Measurements from ENCODE around the gene TRMT11.
"Not testable (repeated sequence)": the region's sequence is repeated elsewhere in the genome, so short reads cannot be mapped to it uniquely, and the experiment has no call there.

The TRMT11 gene

DNA sequence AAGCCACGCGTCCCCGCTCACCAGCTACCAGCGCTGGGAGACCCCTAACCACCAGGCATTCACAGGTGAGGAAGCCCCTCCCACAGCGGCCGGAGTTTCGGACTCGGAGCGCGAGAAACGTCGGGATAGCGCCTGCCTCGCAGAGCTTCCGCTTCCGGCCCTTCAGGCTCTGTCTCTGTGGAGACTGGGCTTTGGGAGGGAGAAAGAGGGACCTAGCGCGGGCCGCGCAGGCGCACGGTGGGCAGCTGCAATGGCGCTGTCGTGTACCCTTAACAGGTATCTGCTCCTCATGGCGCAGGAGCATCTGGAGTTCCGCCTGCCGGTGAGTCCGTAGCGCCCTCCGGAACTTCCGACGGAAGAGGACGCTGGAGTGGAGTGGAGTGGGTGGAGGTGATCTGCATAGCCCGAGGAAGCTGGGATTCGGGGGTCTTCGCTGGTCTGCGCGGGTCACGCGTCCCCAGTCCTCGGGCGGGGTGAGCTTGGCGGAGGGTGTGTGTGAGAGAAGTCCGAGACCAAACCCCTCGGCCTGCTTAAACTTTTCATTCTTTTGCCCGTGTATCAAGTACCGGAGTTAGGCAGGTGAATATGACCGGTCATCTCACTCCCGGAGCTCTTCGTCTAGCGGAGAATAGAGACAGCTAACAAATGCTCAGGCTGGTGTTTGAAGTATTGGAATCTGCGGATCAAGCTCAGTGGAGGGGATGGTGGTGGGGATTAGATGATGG is at the start of gene TRMT11:
TSS of gene TRMT11 (plus strand) at position 240 of the 725 bp plus-strand sequence. CDS start at position 251, 11 bp downstream.
- peak; percentile 72 to 75 for DNase-seq (ENCODE audit: low read depth in 2 of 2)

DNA sequence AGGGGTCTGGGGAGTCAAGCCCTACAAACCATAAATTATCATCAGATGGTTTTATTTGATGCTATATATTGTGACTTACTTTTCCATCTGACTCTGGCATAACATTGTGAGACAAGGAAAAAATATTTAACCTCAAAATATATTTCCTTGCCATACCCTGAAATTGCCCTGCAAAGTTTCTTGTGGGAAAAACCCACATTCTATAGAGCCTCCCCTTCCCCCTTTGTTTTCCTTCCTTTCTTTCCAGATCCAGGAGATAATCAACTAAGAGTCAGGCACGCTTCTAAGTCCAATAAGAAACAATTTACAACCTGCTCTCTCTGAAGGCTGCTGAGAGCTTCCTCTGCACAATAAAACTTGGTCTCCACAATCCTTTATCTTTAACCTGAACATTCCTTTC is 47.3 kb upstream of the TRMT11 start:
- DNase-seq (ENCODE audit: low read depth in 2 of 2): no peak

DNA sequence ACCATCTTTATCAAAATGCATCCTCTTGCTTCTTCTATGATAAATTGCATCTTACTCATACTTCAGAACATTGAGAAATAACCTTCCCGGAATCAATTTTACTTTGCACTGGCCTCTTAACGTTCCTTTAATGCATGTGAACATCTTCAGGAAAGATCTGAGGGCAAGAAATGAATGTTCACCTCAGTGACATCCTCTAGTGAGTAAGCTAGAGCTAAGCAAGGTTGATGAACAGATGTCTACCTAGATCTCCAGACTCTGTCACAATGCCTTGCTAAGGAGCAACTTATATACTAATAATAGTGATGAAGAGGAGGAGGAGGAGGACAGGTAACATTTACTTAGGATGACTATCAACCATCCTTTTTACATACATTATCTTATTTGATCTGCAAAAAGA is 46.5 kb upstream of the TRMT11 start:
- no peak for DNase-seq (ENCODE audit: low read depth in 2 of 2)

DNA sequence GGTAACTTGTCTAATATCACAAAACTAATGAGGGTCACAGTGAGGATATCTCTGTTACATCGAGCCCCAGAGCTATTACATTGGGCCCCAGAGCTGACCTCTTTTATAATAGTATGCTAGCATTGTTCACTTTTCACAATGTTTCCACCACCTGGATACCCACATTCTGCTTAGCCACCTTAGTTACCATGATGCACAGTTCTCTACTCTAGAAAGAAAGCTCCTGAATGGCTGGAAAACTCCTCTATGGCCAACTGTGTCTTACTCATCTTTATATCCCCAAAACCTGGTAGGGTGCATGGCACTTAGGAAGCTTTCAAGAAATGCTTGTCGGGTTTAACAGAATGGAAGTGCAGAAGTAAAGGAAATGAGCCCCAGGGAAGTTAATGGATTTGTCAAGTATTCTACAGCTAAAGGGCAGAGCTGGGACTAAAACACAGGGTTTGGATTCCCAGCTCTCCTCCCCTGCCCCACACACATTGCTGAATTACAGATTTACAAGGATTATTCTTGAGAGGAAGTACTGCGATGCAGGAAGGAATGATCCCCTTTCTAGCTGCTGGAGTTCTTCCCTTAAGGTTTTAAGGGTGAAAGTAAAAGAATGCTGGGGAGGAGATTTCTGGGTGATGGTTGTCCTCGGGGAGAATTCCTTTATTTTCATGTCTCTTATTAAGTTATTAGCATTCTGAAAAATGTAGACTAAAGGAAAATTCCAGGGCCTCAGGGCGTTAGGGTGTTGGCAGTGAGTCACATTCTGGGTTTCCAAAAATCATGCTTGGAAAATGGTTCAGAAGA is 45.9 kb upstream of the TRMT11 start:
- no peak for DNase-seq (ENCODE audit: low read depth in 2 of 2)

DNA sequence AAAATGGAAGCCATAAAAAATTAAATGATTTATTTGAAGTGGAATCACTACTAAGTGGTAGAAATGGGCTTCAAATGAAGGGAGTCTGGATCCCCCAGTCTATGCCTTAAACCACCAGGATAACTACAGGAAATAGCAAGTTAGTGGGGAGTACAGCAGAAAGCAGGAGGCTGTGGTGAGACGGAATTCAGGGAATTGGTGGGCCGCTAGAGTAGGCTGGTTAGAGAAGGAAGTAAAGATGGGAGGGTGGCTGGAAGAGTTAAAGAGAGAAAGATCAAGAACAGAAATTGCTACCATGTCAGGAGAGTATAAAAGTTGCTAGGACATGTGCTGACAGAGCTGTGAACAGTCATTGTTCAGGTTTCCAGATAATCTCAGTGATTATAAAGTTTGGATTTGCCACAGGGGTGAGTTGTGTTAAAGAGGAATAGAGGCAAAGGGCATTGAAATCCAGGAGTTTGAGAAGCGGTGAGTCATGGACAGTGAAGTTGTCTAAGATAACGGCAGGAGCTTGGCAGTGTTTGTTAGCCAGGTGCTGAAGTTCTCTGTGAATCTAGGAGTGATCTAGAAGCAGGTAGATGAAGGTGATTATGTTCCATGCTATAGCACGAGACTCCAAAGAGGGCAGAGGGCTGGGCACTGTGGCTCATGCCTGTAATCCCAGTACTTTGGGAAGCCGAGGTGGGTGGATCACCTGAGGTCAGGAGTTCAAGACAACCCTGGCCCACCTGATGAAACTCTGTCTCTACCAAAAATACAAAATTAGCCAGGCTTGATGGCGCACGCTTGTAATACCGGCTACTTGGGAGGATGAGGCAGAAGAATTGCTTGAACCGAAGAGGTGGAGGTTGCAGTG is 43.4 kb upstream of the TRMT11 start:
- no peak for DNase-seq (ENCODE audit: low read depth in 2 of 2)

DNA sequence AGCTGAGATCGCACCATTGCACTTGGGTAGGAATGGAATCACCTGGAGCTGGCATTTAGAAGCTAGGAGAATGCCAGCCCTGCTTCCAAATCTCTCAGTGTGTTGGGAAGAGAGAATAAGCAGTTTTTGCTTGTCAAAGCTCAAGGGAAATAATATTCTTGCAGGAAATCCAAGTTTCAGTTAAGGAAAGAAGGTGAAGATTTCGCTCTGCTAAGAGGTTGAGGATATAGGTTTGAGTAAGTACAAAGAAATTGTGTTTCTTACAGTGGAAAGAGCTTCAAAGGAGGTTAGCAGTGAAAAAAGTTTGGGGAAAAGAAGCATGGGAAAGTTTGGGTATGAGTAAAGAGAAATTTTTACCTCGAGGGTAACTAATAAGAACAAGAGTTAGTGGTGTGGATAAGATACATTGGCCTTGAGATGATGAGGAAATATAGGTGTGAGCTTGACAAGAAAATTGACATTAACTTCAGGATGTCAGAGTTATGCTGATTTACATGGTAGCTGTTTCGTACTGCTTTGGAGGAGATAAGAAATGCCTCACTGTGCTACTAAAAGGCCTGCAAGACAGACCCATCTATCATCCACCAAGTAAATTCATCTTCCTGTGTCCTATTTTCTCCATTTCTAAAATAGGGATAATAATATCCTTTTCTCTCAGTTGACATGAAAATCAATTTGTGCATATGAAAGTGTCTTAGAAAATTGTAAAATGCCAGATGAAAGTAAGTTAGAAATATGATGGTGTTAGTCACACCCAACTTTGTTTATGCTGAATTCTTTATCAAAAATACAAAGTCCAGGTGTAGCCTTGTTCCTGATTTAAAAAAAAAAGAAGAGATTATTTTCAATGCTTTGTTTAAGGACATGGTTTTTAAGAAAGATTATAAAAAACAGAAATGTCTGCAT is 42.6 kb upstream of the TRMT11 start:
- DNase-seq (ENCODE audit: low read depth in 2 of 2): no peak

DNA sequence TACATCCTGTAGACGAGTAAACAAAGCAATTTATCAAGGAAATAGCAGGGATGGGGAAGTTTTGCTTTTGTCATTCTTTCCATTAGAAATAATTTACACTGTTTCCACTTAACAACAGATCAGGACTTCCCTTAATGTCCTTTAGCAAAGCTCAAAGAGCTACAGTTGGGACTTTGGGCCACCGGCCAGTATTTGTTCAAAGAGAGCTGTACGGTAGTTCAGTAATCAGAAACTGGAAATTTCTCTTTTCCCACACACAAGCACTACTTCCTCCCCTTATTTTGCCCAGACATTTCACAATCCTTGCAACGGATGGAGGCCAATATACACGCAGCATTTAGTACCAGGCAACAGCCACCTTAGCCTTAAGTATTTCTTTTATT is 41.9 kb upstream of the TRMT11 start:
- no peak for DNase-seq (ENCODE audit: low read depth in 2 of 2)

DNA sequence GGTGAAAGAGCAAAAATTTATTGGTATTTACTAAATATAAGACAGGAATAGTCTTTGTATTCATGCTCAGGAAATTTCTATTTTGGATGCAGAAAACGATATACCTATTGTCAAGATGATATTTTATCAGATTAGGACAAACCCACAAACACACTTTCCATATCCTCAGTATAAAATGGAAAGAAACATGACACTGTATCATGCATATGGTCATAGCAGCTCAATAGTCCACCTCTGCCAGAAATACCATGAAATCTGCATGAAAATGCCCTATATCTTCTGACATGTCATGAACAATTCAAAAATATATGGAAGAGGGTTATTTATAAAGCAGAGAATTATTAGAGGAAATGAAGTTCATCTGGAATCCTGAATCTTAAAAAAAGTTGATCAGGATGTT is 41.4 kb upstream of the TRMT11 start:
- no peak for DNase-seq (ENCODE audit: low read depth in 2 of 2)

DNA sequence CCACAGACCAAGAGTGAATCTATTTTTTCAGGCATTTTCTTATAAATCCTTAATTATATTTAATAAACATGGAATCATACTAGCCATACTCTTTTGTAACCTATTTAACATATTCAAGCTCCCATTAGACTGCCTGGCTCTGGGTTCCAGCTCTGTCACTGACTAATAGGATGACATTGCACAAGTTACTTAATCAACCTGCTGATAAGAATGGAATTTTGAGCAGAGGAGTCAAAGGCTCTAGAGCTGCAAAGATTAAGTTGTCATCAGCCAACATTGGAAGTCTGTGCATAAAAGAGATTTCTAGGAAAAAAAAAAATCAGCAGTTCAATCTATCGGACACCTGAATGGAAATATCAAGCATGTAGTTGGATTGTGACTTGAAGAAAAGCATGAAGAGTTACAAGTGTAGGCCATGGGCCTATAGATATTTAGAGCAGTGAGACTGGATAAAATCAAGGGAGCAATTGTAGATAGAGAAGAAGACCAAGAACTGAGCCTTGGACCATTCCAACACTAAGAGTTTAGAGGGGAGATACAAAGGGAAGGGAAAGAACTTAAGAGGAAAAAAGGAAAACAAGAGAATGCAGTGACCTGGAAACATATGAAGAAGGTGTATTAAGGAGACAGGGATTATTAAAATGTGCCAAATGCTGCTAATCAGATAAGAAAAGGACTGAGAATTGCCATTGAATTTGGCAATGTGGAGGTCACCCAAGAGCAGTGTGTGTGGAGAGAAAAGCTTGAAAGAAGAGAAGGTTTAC is 40.8 kb upstream of the TRMT11 start:
- no peak for DNase-seq (ENCODE audit: low read depth in 2 of 2)

DNA sequence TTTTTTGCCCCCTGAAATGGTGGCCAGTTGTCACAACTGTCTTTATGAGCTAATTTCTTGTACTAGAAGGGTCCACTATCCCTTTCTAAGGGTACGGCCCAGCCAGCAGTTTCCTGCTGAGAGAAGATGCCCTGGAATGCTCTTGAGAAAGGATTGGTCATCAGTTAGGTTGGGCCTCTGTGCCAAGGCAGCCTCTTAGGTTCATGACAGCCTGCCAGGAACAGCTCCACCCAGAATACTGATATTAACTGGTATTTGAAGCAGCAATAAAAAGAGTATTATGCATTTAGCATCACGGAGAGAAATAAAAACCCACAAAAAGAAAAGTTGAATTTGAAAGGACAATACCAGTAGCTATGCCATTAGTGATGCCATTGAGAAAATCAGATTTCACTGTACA is 38.7 kb upstream of the TRMT11 start:
- DNase-seq (ENCODE audit: low read depth in 2 of 2): no peak

DNA sequence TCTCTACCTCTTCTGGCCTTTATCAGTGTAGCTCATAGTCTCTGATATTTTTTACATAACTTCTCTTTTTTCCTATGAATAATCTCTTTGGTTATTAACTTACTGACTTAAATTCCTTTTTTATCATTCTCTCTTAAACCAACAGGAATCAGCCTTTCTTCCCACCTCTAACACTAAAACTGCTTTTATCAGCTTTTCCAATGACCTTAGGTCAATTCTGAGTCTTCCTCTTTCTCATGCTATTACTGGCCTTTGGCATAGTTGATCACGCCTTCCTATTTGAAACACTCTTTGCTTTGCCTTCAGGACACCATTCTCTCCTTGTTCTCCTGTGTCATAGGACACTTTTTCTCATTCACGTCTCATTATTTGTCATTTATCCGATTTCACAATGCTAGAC is 37.9 kb upstream of the TRMT11 start:
- DNase-seq (ENCODE audit: low read depth in 2 of 2): no peak

DNA sequence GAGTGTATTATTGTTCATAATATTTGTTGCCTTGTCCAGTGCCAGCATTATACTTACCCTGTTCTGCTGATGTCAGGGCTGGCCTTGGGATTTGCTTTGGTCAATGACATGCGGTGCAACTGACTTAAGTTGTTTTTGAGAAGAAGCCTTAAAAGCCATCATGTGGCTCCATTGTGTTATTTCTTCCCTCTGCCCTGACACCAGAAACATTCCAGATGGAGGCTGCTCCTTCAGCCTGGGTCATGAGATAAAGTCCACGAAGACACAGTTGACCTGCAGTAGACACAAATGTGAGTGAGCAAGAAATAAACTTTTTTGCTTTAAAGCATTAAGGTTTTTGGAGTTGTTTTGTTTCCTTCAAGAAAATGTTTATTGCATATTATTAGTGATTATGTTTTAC is 37.3 kb upstream of the TRMT11 start:
- no peak for DNase-seq (ENCODE audit: low read depth in 2 of 2)

DNA sequence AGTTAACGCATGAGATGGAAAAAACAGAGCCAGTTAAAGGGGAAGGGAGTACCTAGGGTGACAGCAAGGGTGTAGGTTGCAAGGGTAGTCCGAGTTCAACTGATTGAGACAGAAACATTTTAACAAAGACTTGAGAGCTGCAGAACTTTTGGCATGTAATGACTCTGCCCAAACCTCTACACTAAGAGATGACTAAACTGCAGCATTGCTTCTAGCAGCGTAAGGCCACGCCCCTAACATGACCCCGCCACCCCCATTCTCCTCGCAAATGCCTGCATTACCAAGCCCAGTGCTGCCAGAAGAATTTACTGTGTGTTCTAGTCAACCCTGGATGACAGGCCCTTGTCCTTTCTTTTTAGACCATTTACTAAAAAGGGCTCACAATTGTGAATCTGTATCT is 36.0 kb upstream of the TRMT11 start:
- DNase-seq (ENCODE audit: low read depth in 2 of 2): no peak

DNA sequence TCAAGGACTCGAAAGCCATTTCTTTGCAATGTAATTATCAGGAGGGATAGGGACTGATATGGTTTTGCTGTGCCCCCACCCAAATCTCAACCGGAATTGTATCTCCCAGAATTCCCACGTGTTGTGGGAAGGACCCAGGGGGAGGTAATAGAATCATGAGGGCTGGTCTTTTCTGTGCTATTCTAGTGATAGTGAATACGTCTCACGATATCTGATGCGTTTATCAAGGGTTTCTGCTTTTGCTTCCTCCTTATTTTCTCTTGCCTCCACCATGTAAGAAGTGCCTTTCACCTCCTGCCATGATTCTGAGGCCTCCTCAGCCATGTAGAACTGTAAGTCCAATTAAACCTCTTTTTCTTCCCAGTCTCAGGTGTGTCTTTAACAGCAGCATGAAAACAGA is 35.6 kb upstream of the TRMT11 start:
- DNase-seq (ENCODE audit: low read depth in 2 of 2): not testable (repeated sequence)

DNA sequence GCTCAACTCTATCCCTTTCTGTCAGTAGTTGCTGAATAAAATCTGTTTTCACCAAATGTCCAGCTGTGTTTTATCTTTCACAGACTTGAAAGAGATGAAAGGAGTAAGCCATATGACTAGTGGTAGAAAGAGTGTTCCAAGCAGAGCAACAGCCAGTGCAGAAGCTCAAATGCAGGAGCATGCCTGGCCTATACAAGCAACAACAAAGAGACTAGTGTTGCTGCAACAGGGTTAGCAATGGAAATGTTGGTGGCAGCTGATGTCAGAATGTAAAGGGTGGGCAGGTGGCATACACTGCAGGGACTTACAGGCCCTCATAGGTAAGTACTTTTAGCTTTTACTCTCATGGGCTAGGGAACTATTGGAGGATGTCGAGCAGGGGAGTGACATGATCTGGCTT is 35.0 kb upstream of the TRMT11 start:
- DNase-seq (ENCODE audit: low read depth in 2 of 2): no peak

DNA sequence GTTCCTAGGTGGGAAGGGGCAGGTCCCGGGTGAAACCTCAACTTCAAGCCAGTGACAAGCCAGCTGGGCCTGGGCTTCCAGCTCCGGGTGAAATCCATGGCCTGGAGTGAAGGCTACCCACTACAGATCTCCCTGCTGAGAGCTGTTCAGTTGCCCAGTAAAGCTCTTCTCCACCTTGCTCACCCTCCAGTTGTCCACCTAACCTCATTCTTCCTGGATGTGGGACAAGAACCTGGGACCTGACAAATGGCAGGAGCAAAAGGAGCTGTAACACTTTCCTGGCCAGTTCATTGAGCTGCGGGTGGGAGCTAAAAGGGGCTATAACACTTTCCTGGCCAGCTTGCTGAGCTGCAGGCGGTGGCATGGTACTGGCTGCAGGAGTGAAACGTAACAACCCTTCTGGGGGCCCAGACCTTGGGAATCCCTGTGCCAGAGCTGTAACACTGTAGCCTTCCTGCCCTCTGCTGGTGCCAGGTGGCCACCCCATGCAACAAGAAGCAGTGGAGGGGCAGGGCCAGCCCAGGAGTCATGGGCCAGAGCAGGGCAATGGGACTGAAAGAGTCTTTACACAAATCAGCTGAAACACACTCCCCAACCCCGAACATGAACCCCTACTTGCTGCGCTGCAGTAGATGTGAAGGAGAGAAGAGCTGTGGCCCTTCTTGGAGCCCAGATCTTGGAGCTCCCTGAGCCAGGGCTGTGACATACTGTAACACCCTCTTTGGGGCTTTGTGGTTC is 33.4 kb upstream of the TRMT11 start:
- peak; percentile 4 to 14 for DNase-seq (ENCODE audit: low read depth in 2 of 2)

DNA sequence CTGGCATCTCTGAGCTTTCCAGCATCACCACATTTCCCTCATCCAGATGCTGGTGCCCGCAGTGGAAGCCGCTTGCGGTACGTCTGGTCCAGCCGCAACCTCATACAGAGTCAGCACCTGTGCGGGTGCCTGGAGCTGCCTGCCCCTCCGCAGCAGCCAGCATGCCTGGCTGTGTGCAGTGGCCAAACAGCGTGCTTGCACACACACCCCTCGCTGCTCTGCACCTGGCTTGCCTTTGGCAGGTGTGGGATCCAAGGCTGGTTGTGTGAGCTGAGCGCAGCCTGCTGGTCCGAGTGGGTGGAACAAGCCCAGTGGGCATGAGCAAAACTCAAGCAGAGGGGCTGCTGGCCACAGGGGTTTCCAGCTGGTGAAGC is 32.9 kb upstream of the TRMT11 start:
- no peak for DNase-seq (ENCODE audit: low read depth in 2 of 2)

DNA sequence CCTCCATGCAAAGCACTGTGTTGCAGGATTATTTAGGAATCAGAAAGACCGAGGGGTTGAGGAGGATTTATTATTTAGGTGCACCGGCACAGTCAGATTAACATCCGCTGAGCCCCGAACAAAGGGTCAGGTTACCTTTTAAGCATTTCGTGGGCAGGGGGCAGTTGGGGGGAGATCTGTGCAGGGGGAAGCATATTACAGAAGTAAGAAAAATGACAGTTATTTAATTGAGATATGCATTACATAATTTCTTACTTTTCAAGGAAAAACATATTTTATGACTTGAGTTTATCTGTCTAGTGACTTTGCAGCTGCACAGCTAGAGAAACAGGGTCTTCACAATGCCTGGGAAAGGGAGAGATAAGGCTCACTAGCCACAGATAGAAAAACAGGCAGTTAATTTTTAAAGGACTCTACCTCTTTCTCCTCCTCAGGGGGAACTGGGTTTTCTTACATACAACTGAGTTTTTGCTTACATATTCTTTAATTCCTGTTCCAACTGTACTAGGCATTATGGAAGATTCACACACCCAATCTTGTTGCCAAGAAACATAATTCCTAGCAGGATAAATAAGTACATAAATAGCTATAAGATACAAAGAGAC is 31.5 kb upstream of the TRMT11 start:
- no peak for DNase-seq (ENCODE audit: low read depth in 2 of 2)

DNA sequence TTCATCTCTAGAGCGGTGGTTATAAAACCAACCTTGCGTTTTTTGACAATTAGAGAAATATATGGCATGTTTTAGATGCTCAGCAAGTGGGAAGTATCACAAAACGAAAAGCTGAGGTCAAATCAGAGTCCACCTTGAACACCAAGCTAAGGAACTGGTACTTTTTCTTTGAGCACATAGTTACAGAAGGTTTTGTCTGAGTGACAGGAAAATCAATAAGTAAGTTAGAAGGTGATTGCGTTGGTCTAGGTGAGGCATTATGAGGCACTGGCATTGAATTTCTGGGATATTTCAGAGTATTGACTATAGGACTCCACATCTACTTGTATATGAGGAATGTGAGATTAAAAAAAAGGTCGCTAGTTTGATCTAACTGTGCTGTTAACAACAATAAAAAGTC is 30.4 kb upstream of the TRMT11 start:
- no peak for DNase-seq (ENCODE audit: low read depth in 2 of 2)

Measured in stimulated activated CD4-positive, alpha-beta T cell treated with anti-CD3 and anti-CD28 coated beads, Interleukin-15, amount 100 ng/mL, for 48 hours (primary cell).